HL-60 (cell line): ENCODE results near the gene SOBP.

Experiments
- DNase-seq, 2 experiments: peaks; one replicate each; pipeline ENCODE4 v3.0.0-alpha.2; 2010 to 2020; ENCODE audit warnings: low read depth in 1 of 2, low spot score in 1 of 2
- H3K27ac ChIP-seq: fragments of 250-450 bp; sonication (Bioruptor Pico); replicated peaks from 2 replicates; pipeline ENCODE4 v1.5.1; 2020; ENCODE audit warnings: mild to moderate bottlenecking, moderate library complexity
- H3K27me3 ChIP-seq: fragments of 250-450 bp; sonication (Bioruptor Pico); 2 replicates; pipeline ENCODE4 v1.5.1; 2021; ENCODE audit warnings: mild to moderate bottlenecking, moderate library complexity; ENCODE audit not compliant: insufficient read depth, poor library complexity, severe bottlenecking
- H3K4me3 ChIP-seq: replicated peaks from 2 replicates; pipeline ENCODE4 v1.5.1; 2011; ENCODE audit warnings: mild to moderate bottlenecking, control low read depth, low read length; ENCODE audit not compliant: insufficient read depth
- GABPA ChIP-seq: IDR thresholded peaks from 2 replicates; pipeline ENCODE4 v1.6.1; 2012; ENCODE audit warnings: low read depth
- POLR2AphosphoS5 ChIP-seq: IDR thresholded peaks from 2 replicates; pipeline ENCODE4 v1.6.1; 2012; ENCODE audit warnings: low read depth
- REST ChIP-seq: IDR thresholded peaks from 2 replicates; pipeline ENCODE4 v1.6.1; 2012; ENCODE audit warnings: low read depth; ENCODE audit not compliant: insufficient replicate concordance
- SPI1 ChIP-seq: IDR thresholded peaks from 2 replicates; pipeline ENCODE4 v1.6.1; 2012; ENCODE audit warnings: low read depth, mild to moderate bottlenecking, borderline replicate concordance
- TF ChIP-seq, protein P1 (sequence below): IDR thresholded peaks from one replicate; pipeline ENCODE4 v1.5.1; 2011; ENCODE audit warnings: low read length, control low read depth, inconsistent platforms; ENCODE audit not compliant: insufficient read depth

Gene SOBP

DNA sequence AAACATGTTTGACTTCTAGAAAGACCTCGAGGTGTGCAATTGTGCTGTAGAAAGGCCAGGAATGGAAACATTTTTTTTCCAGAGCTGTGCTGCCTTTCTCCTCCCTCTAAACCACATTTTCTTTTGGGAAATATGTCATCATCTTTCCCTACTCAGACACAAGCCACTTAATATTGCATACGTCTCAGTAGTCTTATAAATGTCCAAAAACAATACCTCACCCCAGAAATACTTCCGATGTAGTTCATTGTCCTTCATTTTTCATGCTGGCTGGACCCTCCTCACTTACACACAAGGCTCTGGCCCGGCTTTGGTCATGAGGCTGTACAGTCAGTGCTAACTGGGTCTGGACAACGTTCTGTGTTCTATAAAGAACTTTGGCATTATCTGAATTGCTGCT lies 207.8 kb downstream of the SOBP start:
- H3K27me3 ChIP-seq, result no peaks in the 10 kb centered on the region
- no peak for DNase-seq
- no peak for TF ChIP-seq POLR2AphosphoS5
- no peak for TF ChIP-seq GABPA
- TF ChIP-seq SPI1, result no peak
- no peak for TF ChIP-seq REST
- TF ChIP-seq, protein P1, sequence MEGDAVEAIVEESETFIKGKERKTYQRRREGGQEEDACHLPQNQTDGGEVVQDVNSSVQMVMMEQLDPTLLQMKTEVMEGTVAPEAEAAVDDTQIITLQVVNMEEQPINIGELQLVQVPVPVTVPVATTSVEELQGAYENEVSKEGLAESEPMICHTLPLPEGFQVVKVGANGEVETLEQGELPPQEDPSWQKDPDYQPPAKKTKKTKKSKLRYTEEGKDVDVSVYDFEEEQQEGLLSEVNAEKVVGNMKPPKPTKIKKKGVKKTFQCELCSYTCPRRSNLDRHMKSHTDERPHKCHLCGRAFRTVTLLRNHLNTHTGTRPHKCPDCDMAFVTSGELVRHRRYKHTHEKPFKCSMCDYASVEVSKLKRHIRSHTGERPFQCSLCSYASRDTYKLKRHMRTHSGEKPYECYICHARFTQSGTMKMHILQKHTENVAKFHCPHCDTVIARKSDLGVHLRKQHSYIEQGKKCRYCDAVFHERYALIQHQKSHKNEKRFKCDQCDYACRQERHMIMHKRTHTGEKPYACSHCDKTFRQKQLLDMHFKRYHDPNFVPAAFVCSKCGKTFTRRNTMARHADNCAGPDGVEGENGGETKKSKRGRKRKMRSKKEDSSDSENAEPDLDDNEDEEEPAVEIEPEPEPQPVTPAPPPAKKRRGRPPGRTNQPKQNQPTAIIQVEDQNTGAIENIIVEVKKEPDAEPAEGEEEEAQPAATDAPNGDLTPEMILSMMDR, result no peak
- no peak overlapping the region for H3K27ac ChIP-seq
- H3K4me3 ChIP-seq, result no peak overlapping the region

DNA sequence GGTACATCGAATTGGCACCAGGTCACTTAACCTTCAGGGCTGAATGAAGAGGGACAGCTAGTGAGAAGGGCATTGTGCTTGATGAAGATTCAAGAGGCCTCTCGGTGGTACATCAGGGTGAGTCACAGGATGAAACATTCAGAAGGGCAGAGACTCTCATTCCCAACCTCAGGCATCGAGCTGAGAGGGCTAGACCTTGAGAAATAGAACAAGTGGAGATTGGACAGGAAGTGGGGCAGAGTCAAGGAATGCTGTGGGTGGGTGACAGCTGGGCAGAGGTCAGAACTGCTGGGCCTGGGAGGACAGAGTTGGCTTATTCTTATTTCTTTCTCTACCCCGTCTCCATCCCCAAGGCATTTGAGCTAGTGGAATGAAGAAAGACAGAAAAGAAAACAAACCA lies 208.2 kb downstream of the SOBP start:
- Histone ChIP-seq H3K27ac (no peak overlapping the region), H3K27me3 (no peaks in the 10 kb centered on the region)

DNA sequence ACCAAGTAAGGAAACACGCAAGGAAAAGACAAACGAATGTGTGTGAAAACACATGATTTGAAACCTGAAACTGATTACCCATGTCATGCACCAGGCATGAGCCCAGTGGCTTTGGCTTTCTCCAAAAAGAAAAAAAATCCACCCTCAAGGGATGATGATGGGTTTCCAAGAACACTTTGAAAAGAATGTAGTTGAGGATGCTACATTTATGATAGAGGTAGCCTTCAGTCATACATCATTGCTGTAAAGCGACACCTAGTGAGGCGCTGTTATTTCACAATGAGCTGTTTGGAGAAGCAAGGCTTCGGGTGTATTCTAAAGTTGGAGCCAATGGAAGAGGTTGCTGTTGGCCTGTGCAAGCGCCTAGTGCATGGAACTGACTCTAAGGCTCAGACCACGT lies 209.3 kb downstream of the SOBP start:
- no peak overlapping the region for H3K4me3 ChIP-seq
- no peak overlapping the region for H3K27ac ChIP-seq
- DNase-seq, result no peak
- TF ChIP-seq GABPA (no peak), POLR2AphosphoS5 (no peak), SPI1 (no peak), REST (no peak)
- no peaks in the 10 kb centered on the region for H3K27me3 ChIP-seq

More for the DNA sequence above, 208.2 kb downstream of the SOBP start:
- DNase-seq, result no peak
- H3K4me3 ChIP-seq, result no peak overlapping the region
- no peak for TF ChIP-seq POLR2AphosphoS5

DNA sequence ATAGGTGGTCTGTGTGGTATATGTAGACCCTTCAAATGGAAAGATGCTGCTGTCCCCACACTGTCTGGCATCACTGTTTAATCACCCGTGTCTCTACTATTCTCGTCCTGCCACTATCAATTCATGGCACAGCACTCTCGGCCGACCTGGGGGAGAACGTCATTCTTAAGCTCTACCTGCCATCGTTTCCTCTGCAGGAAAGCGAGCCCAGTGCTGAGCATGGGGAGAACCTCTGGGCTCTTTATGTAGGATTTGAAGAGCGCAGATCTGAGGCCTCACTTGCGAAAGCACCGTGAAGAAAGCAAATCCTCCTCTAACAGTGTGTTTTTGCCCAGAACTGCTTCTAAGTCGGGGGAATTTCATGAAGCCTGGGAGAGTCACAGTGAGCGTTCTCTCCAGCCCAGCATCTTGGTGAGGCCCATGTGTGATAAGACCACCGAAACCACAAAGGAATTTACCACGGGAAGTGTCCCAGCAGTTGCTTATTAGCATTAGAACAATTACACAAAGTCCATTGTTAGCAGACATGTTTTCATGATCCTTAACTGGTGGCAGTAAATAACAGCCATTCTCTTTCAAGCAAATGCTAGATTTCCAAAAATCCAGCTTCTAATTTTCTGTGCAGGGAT lies 209.9 kb downstream of the SOBP start:
- DNase-seq, result no peak
- Histone ChIP-seq H3K27ac (no peak overlapping the region), H3K4me3 (no peak overlapping the region), H3K27me3 (no peaks in the 10 kb centered on the region)
- no peak for TF ChIP-seq POLR2AphosphoS5
- no peak for TF ChIP-seq REST
- no peak for TF ChIP-seq GABPA
- TF ChIP-seq, protein P1, result no peak
- no peak for TF ChIP-seq SPI1
